ENCODE data around the gene TSPEAR. TPM values are rescaled to one million over a fixed set of nuclear protein-coding genes. Genes with fewer than 3 reads are reported as not detected.

Gene TSPEAR
- total and polyA plus RNA-seq, 9 of the 15 experiments (the other 6 are each of a cell fraction or from before 2014, with no cell fraction given): not detected

DNA sequence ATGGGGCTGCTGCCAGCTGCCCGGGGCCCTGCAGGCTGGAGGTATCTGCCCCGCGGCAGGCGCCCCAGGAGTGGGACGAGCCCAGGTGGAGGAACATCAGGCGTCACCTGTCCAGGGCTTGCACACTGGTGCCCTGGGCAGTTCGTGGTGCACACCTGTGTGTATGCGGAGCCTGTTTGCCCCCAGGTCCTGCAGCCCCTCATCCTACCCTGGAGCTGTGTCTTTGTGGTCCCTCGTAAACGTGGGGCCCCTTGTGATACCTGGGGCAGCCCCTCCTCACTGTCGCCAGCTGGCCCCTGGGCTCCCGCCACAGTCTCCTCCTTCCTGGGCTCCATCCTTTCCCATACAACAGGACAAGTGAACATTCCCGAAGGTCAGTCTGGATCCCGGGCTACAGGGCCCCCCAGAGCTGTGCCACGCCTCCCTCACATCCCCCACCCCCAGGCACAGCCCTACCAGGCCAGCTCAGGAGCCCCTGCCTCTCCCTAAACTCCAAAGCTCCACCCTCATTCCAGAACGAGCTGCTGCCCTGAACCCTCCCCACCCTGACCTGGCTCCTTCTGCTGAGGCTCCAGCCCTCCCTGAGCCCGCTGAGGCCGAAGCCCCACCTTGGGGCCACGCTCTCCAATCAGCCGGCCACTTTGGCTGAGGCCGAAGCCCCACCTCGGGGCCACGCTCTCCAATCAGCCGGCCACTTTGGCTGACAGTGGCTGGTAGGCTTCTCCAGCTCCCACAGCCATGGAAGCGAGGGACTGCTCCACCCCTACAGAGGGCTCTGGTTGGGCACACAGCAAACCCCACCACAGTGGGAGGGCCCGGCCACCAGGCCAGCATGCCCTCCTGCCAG is 47.6 kb upstream of the TSPEAR start (continued):
- TF ChIP-seq, protein P1, sequence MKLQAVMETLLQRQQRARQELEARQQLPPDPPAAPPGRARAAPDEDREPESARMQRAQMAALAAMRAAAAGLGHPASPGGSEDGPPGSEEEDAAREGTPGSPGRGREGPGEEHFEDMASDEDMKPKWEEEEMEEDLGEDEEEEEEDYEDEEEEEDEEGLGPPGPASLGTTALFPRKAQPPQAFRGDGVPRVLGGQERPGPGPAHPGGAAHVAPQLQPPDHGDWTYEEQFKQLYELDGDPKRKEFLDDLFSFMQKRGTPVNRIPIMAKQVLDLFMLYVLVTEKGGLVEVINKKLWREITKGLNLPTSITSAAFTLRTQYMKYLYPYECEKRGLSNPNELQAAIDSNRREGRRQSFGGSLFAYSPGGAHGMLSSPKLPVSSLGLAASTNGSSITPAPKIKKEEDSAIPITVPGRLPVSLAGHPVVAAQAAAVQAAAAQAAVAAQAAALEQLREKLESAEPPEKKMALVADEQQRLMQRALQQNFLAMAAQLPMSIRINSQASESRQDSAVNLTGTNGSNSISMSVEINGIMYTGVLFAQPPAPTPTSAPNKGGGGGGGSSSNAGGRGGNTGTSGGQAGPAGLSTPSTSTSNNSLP (IDR thresholded peaks at IDR 0.05; ENCODE audit: borderline replicate concordance, low read depth, low read length): no peak
- TF ChIP-seq ELF2 (CRISPR knock-in tag; IDR thresholded peaks at IDR 0.05): no peak

DNA sequence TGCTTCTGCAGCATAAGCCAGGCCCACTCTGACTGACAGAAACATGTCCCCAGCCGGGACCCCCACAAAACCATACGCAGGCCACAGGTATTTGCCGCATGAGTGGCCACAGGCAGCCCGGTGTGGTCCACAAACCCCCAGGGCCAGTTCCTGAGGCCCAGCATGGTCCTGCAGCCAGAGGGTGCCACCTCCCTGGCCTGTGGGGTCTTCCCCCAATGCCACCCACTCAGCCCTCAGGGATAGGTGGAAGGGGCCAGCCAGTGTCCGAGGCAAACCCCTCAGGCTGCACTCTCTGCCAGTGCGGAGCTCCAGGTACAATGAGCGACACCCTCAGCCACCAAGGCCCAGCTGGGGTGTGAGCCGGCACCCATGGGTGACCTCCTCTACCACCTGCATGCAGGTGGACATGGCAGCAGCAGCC is 46.8 kb upstream of the TSPEAR start:
- DNase-seq (ENCODE audit: extremely low read depth in 1 of 4, low spot score in 3 of 4) (no peak), FAIRE-seq (no peak), ATAC-seq (no peak)
- no peak overlapping the region for H3K4me3 ChIP-seq
- in situ Hi-C loops (cut with MboI) (no loop called here), intact Hi-C loops (cut with micrococcal nuclease) (no loop called here)
- no peak overlapping the region for H3K27ac ChIP-seq (ENCODE audit: extremely low read depth, low read depth, low read length)
- no peak overlapping the region for H3K9ac ChIP-seq (ENCODE audit: insufficient read depth in 1 of 2, low read depth in 2 of 2, low read length in 2 of 2)
- CTCF ChIA-PET (ENCODE audit: low intra/inter-chr PET ratio): no interaction called here
- no peaks in the 10 kb centered on the region for H3K79me2 ChIP-seq (ENCODE audit: control insufficient read depth, insufficient read depth, low read length)
- H3K27me3 ChIP-seq (ENCODE audit: control insufficient read depth in 2 of 2, insufficient read depth in 2 of 2, low read length in 2 of 2): peaks cover 7 to 26% of the 10 kb centered on the region in 2 experiments; a peak in 4 of 5 replicates
- H4K20me1 ChIP-seq (replicated peaks; ENCODE audit: control insufficient read depth, insufficient read depth, low read length): 0 out of 2 replicates have a peak, but pooled peaks cover 8% of the 10 kb centered on the region
- H3K9me1 ChIP-seq (ENCODE audit: control insufficient read depth, insufficient read depth, low read length): no peaks in the 10 kb centered on the region
- no peak overlapping the region for H3K4me2 ChIP-seq (ENCODE audit: insufficient read depth, low read length)
- H3K4me1 ChIP-seq (replicated peaks in 1 of 2; ENCODE audit: control insufficient read depth in 2 of 2, insufficient read depth in 2 of 2, low read length in 2 of 2): peaks cover 0 to 30% of the 10 kb centered on the region in 2 experiments; a peak in 2 of 5 replicates
- no peak overlapping the region for H2AFZ ChIP-seq (ENCODE audit: low read depth, low read length)
- H3K9me3 ChIP-seq (replicated peaks; ENCODE audit: control insufficient read depth, insufficient read depth, low read depth, low read length): no peaks in the 10 kb centered on the region
- no peaks in the 10 kb centered on the region for H3K36me3 ChIP-seq (ENCODE audit: control insufficient read depth, insufficient read depth, low read length)
- POLR2A ChIA-PET: no interaction called here
- WGBS (ENCODE audit: insufficient coverage, low coverage, missing lambda C conversion rate): 51% methylated on average over 8 of the region's 8 CpGs
- no TSS peak for BruUV-seq (replicated peaks)
- TF ChIP-seq KLF6 (CRISPR knock-in tag; IDR thresholded peaks at IDR 0.05; ENCODE audit: borderline replicate concordance) (no peak), ESRRB (CRISPR knock-in tag; IDR thresholded peaks at IDR 0.05; ENCODE audit: borderline replicate concordance) (no peak), ZNF780A (CRISPR knock-in tag; IDR thresholded peaks at IDR 0.05) (no peak), CAMTA2 (CRISPR knock-in tag; conservative IDR thresholded peaks at IDR 0.05) (no peak), DPF2 (IDR thresholded peaks at IDR 0.05) (no peak), GTF2A2 (tag; IDR thresholded peaks at IDR 0.05) (no peak)
- TF ChIP-seq, protein P2, sequence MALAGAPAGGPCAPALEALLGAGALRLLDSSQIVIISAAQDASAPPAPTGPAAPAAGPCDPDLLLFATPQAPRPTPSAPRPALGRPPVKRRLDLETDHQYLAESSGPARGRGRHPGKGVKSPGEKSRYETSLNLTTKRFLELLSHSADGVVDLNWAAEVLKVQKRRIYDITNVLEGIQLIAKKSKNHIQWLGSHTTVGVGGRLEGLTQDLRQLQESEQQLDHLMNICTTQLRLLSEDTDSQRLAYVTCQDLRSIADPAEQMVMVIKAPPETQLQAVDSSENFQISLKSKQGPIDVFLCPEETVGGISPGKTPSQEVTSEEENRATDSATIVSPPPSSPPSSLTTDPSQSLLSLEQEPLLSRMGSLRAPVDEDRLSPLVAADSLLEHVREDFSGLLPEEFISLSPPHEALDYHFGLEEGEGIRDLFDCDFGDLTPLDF (CRISPR knock-in tag; IDR thresholded peaks at IDR 0.05): no peak
- TF ChIP-seq, protein P3, sequence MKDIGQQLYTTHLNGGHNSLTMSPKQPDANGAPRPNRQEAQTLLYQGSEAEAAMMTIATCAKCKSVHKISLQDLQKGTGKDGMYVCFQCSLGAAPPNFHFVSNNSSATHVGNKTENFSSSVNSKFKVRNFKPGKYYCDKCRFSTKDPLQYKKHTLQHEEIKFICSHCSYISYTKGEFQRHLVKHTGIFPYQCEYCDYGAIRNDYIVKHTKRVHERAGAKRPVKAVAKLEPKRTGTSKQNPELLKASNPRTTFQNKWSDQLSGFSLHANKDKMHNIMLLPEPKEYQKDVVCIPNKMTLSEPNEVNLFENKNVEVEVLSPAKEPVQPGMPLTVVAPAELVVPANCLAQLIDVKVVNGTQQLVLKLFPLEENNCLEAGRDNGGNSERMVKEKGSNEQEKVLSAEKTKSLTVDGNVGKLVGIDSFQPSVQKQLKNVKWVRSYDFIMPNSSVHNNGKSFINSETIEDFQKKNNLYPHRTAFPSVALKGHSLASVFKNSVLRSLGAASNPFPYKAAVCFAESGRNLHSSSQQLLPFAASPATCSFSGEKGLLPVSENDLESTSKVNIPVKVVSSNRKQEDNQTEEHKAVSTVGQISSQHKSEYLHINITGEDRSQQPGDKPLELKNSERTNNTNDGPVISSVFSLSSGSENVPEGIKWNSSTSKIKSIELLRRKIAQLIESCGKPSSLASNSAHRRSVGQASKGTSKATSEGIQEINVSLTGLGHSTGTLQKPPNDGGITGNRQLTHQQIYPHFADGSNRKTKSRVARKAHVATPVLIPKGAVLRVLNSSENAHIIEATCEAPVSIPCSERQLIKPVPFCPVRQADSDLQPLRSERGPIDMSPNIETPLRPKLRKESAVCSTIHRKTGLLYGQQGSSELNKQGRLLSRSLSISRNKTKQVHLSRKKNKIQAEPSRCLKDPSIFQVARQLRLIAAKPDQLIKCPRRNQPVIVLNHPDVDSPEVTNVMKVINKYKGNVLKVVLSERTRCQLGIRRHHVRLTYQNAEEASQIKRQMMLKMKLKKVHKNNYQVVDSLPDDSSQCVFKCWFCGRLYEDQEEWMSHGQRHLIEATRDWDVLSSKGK (CRISPR knock-in tag; IDR thresholded peaks at IDR 0.05): no peak
